ENCODE data around the gene POLR1D.

DNA sequence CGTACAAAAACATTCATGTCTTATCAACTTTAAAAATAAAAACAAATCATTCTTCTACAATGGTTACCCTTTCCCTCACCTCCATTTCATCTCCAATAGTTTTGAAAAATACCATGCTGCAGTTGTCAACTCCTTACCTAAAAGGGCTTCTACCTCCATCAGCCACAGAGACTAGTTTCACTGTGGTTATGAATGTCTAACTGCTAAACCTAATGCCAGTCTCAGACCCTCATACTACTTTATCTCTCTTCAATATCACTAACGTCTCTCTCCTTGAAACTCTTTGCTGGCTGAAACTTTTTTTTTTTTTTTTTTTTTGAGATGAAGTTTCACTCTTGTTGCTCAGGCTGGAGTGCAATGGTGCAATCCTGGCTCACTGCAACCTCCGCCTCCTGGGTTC, 28.4 kb upstream of the POLR1D start:
- TF ChIP-seq GATA2 (IDR thresholded peaks at IDR 0.05; ENCODE audit: low read depth, low read length): no peak
- TF ChIP-seq GATA3 (IDR thresholded peaks at IDR 0.05; ENCODE audit: low read depth, low read length): no peak
